HG03432 (cell line): Measurements from ENCODE around the gene CTIF.
A peak's percentile ranks its signal among the peaks of the same experiment; 100 is the strongest.

Experiments used
- ATAC-seq: cut with Tn5 transposase; IDR thresholded peaks from one replicate; pipeline ENCODE4 v1.9.1; 2021; ENCODE audit warnings: mild to moderate bottlenecking, moderate library complexity; ENCODE audit not compliant: unreplicated experiment

The CTIF gene

GRCh38 chr18:48796491-48797205 lies 257.8 kb downstream of the CTIF start:
- no peak for ATAC-seq

GRCh38 chr18:48797841-48798255 lies 259.0 kb downstream of the CTIF start:
- ATAC-seq: no peak

- ATAC-seq: no peak
Observed at GRCh38 chr18:48798334-48799245, 259.8 kb downstream of the CTIF start.

- no peak for ATAC-seq
Observed at GRCh38 chr18:48799724-48800315, 261.0 kb downstream of the CTIF start.

GRCh38 chr18:48800466-48800865 lies 261.6 kb downstream of the CTIF start:
- ATAC-seq: no peak

GRCh38 chr18:48800876-48801727 lies 262.3 kb downstream of the CTIF start:
- ATAC-seq: peak; percentile 70

- no peak for ATAC-seq
Observed at GRCh38 chr18:48801728-48802542, 263.1 kb downstream of the CTIF start.

GRCh38 chr18:48802543-48803290 lies 263.9 kb downstream of the CTIF start:
- no peak for ATAC-seq

GRCh38 chr18:48803518-48803917 lies 264.7 kb downstream of the CTIF start:
- ATAC-seq: no peak

GRCh38 chr18:48803951-48804855 lies 265.4 kb downstream of the CTIF start:
- no peak for ATAC-seq

GRCh38 chr18:48804856-48805610 lies 266.2 kb downstream of the CTIF start:
- ATAC-seq: no peak

- ATAC-seq: no peak
Observed at GRCh38 chr18:48805826-48806535, 267.1 kb downstream of the CTIF start.

- ATAC-seq: no peak
Observed at GRCh38 chr18:48806551-48807261, 267.9 kb downstream of the CTIF start.

GRCh38 chr18:48808476-48808875 lies 269.6 kb downstream of the CTIF start:
- ATAC-seq: no peak

- ATAC-seq: no peak
Observed at GRCh38 chr18:48809365-48809764, 270.5 kb downstream of the CTIF start.

- ATAC-seq: no peak
Observed at GRCh38 chr18:48810805-48811204, 272.0 kb downstream of the CTIF start.
